Stimulated activated CD4-positive, alpha-beta T cell treated with anti-CD3 and anti-CD28 coated beads, Interleukin-2, amount 100 ng/mL, for 4 hours (primary cell): ENCODE measurements around the gene ROBO1.
"Not testable (repeated sequence)": the region's sequence is repeated elsewhere in the genome, so short reads cannot be mapped to it uniquely, and the experiment has no call there.

Source experiments
- DNase-seq: peaks from one replicate; pipeline ENCODE4 v3.0.0-alpha.2; 2020; ENCODE audit warnings: low read depth

Gene ROBO1

GRCh38 chr3:79767905-79768267 is at the start of gene ROBO1:
ROBO1 (minus strand) TSS chr3:79767998.
- DNase-seq, result no peak

- no peak for DNase-seq
Observed at GRCh38 chr3:79817224-79817623, 49.4 kb upstream of the ROBO1 start.

GRCh38 chr3:79815478-79815877 is 47.7 kb upstream of the ROBO1 start:
- DNase-seq, result no peak

GRCh38 chr3:79810581-79810980 is 42.8 kb upstream of the ROBO1 start:
- no peak for DNase-seq

- no peak for DNase-seq
Observed at GRCh38 chr3:79810092-79810491, 42.3 kb upstream of the ROBO1 start.

GRCh38 chr3:79809106-79809505 is 41.3 kb upstream of the ROBO1 start:
- DNase-seq, result no peak

GRCh38 chr3:79808515-79808914 is 40.7 kb upstream of the ROBO1 start:
- no peak for DNase-seq

- DNase-seq, result not testable (repeated sequence)
Observed at GRCh38 chr3:79790177-79790576, 22.4 kb upstream of the ROBO1 start.

GRCh38 chr3:79773291-79773690 is 5.5 kb upstream of the ROBO1 start:
- DNase-seq, result no peak

GRCh38 chr3:79769229-79769628 is 1.4 kb upstream of the ROBO1 start:
- DNase-seq, result no peak

GRCh38 chr3:79767194-79767904 is 449 bp downstream of the ROBO1 start:
- no peak for DNase-seq

- no peak for DNase-seq
Observed at GRCh38 chr3:79766496-79767193, 1.2 kb downstream of the ROBO1 start.

GRCh38 chr3:79765911-79766310 is 1.9 kb downstream of the ROBO1 start:
- DNase-seq, result no peak

GRCh38 chr3:79761441-79761840 is 6.4 kb downstream of the ROBO1 start:
- DNase-seq, result no peak

- DNase-seq, result no peak
Observed at GRCh38 chr3:79751703-79752102, 16.1 kb downstream of the ROBO1 start.

GRCh38 chr3:79737530-79737929 is 30.3 kb downstream of the ROBO1 start:
- no peak for DNase-seq

- DNase-seq, result no peak
Observed at GRCh38 chr3:79729096-79729495, 38.7 kb downstream of the ROBO1 start.

- DNase-seq, result no peak
Observed at GRCh38 chr3:79726786-79727185, 41.0 kb downstream of the ROBO1 start.

GRCh38 chr3:79724206-79724605 is 43.6 kb downstream of the ROBO1 start:
- DNase-seq, result no peak

- no peak for DNase-seq
Observed at GRCh38 chr3:79690072-79690471, 77.7 kb downstream of the ROBO1 start.

- no peak for DNase-seq
Observed at GRCh38 chr3:79685108-79685507, 82.7 kb downstream of the ROBO1 start.

- DNase-seq, result no peak
Observed at GRCh38 chr3:79684041-79684440, 83.8 kb downstream of the ROBO1 start.

- no peak for DNase-seq
Observed at GRCh38 chr3:79672731-79673130, 95.1 kb downstream of the ROBO1 start.

GRCh38 chr3:79672075-79672474 is 95.7 kb downstream of the ROBO1 start:
- DNase-seq, result no peak
